ENCODE results near the gene TSPEAR. TPM values are rescaled to one million over a fixed set of nuclear protein-coding genes. Genes with fewer than 3 reads are reported as not detected.

TSPEAR gene
- total and polyA plus RNA-seq, 2 donors (not counting 1 experiment from before 2014, with no cell fraction given) = not detected

DNA sequence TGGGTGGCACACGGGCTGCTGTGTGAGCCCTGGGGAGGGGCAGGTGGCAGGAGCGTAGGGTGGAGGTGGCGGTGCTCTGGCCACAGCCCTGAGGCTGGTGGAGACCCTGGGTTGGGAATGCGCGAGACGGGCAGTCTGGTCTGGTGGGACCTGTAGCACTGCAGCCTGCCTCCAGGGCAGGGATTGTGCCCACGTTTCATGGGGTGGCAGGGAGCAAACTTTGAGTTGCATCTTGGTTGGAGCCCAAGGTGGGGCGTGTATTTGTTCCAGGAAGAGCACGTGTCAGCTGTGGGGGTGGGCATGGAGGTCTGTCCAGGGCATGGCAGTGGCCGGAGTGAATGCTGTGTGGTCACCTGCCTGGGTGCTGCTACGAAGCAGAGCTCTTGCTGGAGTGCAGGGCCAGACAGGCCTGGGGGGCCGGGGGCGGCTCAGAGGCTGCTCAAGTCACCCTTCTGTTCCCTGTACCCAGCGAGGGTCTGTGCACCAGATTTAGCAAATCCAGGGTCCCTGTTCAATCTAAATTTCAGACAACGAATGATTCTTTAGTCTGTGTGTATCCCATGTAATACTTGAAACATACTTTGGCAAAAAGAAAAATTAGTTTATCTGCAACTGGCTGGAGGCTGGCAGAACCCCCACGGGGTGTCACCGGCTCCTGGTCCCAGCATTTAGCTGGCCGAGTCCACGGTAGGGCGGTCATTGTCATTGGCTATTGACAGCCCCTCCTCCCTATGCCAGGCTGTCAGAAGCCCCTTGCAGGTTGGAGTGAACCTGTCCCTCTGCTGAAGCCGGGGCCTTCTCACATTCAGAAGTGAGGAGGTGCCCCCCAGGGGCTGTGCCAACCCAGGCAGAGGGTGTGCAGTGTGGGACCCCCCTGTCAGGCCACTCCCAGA is 198.6 kb downstream of the TSPEAR start:
- intact Hi-C loops (cut with micrococcal nuclease) = loop anchor here (5.0 kb wide), 1 partner anchor 420 kb away; no protein-coding TSS in a partner anchor
- CTCF ChIA-PET = interaction anchor here (1.1 kb wide), 1 partner anchor 281 kb away, joined by 4 read pairs; no protein-coding TSS in a partner anchor

More for the DNA sequence above, 198.6 kb downstream of the TSPEAR start:
- POLR2A ChIA-PET = no interaction called here
- Histone ChIP-seq H2AFZ (ENCODE audit: insufficient read depth, low read depth, low read length, poor library complexity, severe bottlenecking) (no peak overlapping the region), H3K4me3 (ENCODE audit: control extremely low read depth in 1 of 5, extremely low read depth in 1 of 5, insufficient read depth in 1 of 5, low read depth in 2 of 5, low read length in 4 of 5) (no peak overlapping the region), H3K4me1 (ENCODE audit: control insufficient read depth in 2 of 2, insufficient read depth in 2 of 2, low read length in 2 of 2) (peaks cover 9 to 11% of the 10 kb centered on the region in 2 donors), H3K9ac (ENCODE audit: low read length) (no peak overlapping the region), H3K79me2 (ENCODE audit: control insufficient read depth, insufficient read depth, low read length) (no peaks in the 10 kb centered on the region), H3K36me3 (replicated peaks in 1 of 2; ENCODE audit: control extremely low read depth in 1 of 2, control insufficient read depth in 1 of 2, extremely low read depth in 1 of 2, insufficient read depth in 2 of 2, low read length in 1 of 2) (no peaks in the 10 kb centered on the region), H4K20me1 (ENCODE audit: control insufficient read depth, insufficient read depth, low read length, poor library complexity, severe bottlenecking) (no peaks in the 10 kb centered on the region), H3K9me3 (ENCODE audit: control extremely low read depth in 1 of 3, control insufficient read depth in 2 of 3, insufficient read depth in 1 of 3, low read length in 2 of 3) (peaks cover 0 to 10% (median 0%) of the 10 kb centered on the region in 3 donors), H3K27ac (ENCODE audit: low read length in 2 of 2) (no peak overlapping the region), H3K27me3 (replicated peaks in 1 of 4; ENCODE audit: control extremely low read depth in 1 of 4, control insufficient read depth in 3 of 4, insufficient read depth in 4 of 4, low read length in 3 of 4) (peaks cover 0 to 9% (median 4%) of the 10 kb centered on the region in 4 experiments), H3K4me2 (replicated peaks; ENCODE audit: low read depth, low read length, poor library complexity, severe bottlenecking) (no peak overlapping the region)
- DNase-seq (no peak), ATAC-seq (ENCODE audit: low read depth) (no peak)
- H3K4me3 Mint-ChIP-seq = no peak overlapping the region
- H3K27ac Mint-ChIP-seq = no peak overlapping the region
- peaks cover 4% of the 10 kb centered on the region for H3K27me3 Mint-ChIP-seq
- peaks cover 7% of the 10 kb centered on the region for H3K4me1 Mint-ChIP-seq
- no peak for TF ChIP-seq CTCF (IDR thresholded peaks at IDR 0.05)
- TF ChIP-seq EZH2 (IDR thresholded peaks at IDR 0.05; ENCODE audit: borderline replicate concordance, insufficient read depth, low read depth, low read length, poor library complexity, severe bottlenecking) = no peak
- 89% methylated on average over 20 of the region's 21 CpGs for WGBS (ENCODE audit: insufficient coverage)
- no peaks in the 10 kb centered on the region for H3K9me3 Mint-ChIP-seq (ENCODE audit: insufficient read depth)

Data from B cell (primary cell).